PC-3 (cell line): Measurements from ENCODE around the gene SHOX. TPM values are rescaled to one million over a fixed set of nuclear protein-coding genes. Genes with fewer than 3 reads are reported as not detected.

Experiments used
- ATAC-seq: fragments of 200-7000 bp; cut with Tn5 transposase; 2 replicates; pipeline ENCODE4 v1.9.1; 2020; ENCODE audit warnings: mild to moderate bottlenecking, moderate library complexity
- BruUV-seq: library from RNA; stranded (reverse); fragments of 400-500 nt; replicated peaks from 2 replicates; lab custom pipeline; 2021; lab: Mats Ljungman, UMichigan
- CTCF ChIA-PET: fragments of 300-600 bp; sonication (Branson Sonifier 250); formaldehyde crosslinking; loops from one replicate; lab custom pipeline; 2022; ENCODE audit warnings: antibody characterized with exemption; lab: Charles Lee
- POLR2A ChIA-PET: fragments of 300-600 bp; sonication (Branson Sonifier 250); formaldehyde crosslinking; loops from one replicate; lab custom pipeline; 2022; ENCODE audit warnings: antibody characterized with exemption; ENCODE audit not compliant: unreplicated experiment; lab: Charles Lee
- DNase-seq: peaks from one replicate; pipeline ENCODE4 v3.0.0-alpha.2; 2015
- H2AFZ ChIP-seq: fragments of 300-600 bp; sonication (generic); 2 replicates; pipeline ENCODE4 v1.6.0; 2016; ENCODE audit warnings: antibody characterized with exemption, low read length
- H3F3A ChIP-seq: fragments of 300-600 bp; sonication (generic); one replicate; pipeline ENCODE4 v1.6.0; 2017; ENCODE audit warnings: antibody characterized with exemption, low read length, control low read depth, mild to moderate bottlenecking; ENCODE audit not compliant: unreplicated experiment
- H3K27ac ChIP-seq: fragments of 300-600 bp; sonication (generic); 2 replicates; pipeline ENCODE4 v1.5.1; 2016; ENCODE audit warnings: mild to moderate bottlenecking, low read length
- H3K27me3 ChIP-seq: fragments of 300-600 bp; sonication (generic); 2 replicates; pipeline ENCODE4 v1.6.1; 2016; ENCODE audit warnings: low read length, mixed read lengths
- H3K36me3 ChIP-seq: fragments of 300-600 bp; sonication (generic); 2 replicates; pipeline ENCODE4 v1.6.1; 2016; ENCODE audit warnings: low read depth, mixed run types, low read length, mixed read lengths
- H3K4me1 ChIP-seq: fragments of 300-600 bp; sonication (generic); 2 replicates; pipeline ENCODE4 v1.5.1; 2016; ENCODE audit warnings: low read length; ENCODE audit not compliant: insufficient read depth
- H3K4me2 ChIP-seq: fragments of 300-600 bp; sonication (generic); 2 replicates; pipeline ENCODE4 v1.6.0; 2016; ENCODE audit warnings: low read length
- H3K4me3 ChIP-seq: fragments of 300-600 bp; sonication (generic); 2 replicates; pipeline ENCODE4 v1.5.1; 2016; ENCODE audit warnings: mild to moderate bottlenecking, low read length, mixed read lengths
- H3K79me2 ChIP-seq: fragments of 300-600 bp; sonication (generic); 2 replicates; pipeline ENCODE4 v1.6.1; 2017; ENCODE audit warnings: low read length, mixed read lengths
- H3K9ac ChIP-seq: fragments of 300-600 bp; sonication (generic); 2 replicates; pipeline ENCODE4 v1.6.0; 2016; ENCODE audit warnings: mild to moderate bottlenecking, low read length
- H3K9me2 ChIP-seq: fragments of 300-600 bp; sonication (generic); replicated peaks from 2 replicates; pipeline ENCODE4 v1.6.1; 2016; ENCODE audit warnings: mixed run types, low read length, mixed read lengths
- H3K9me3 ChIP-seq: fragments of 300-600 bp; sonication (generic); 2 replicates; pipeline ENCODE4 v1.6.1; 2016; ENCODE audit warnings: low read length, mixed read lengths
- H4K20me1 ChIP-seq: fragments of 300-600 bp; sonication (generic); 2 replicates; pipeline ENCODE4 v1.6.1; 2016; ENCODE audit warnings: low read length, mixed read lengths
- EZH2 ChIP-seq: fragments of 300-600 bp; sonication (generic); IDR thresholded peaks from one replicate; pipeline ENCODE4 v1.6.1; 2017; ENCODE audit warnings: antibody characterized with exemption, mild to moderate bottlenecking, low read length; ENCODE audit not compliant: unreplicated experiment
- EZH2phosphoT487 ChIP-seq: fragments of 300-600 bp; sonication (generic); IDR thresholded peaks from 2 replicates; pipeline ENCODE4 v1.6.1; 2018; ENCODE audit warnings: mild to moderate bottlenecking, antibody characterized with exemption, low read length, borderline replicate concordance
- intact Hi-C: fragments of 100-400 bp; cut with micrococcal nuclease; formaldehyde crosslinking; loops from 2 replicates; pipeline ENCODE4 v1.9.0; 2023
- total RNA-seq: library from RNA; depleted of rRNA; stranded (reverse); fragments of >200 nt; gene quantifications from 2 replicates; pipeline ENCODE4 v1.2.3, GENCODE V29; 2014
- TF ChIP-seq, protein P1 (sequence below): fragments of 300-600 bp; sonication (generic); conservative IDR thresholded peaks from 2 replicates; pipeline ENCODE4 v1.5.1; 2017; ENCODE audit warnings: antibody characterized with exemption, low read depth, mild to moderate bottlenecking, low read length

SHOX gene
- total RNA-seq, 1 experiment from 2014 or later, result not detected

GRCh38 chrX:641671-642435 is 11.3 kb downstream of the SHOX start:
- TF ChIP-seq, protein P1, sequence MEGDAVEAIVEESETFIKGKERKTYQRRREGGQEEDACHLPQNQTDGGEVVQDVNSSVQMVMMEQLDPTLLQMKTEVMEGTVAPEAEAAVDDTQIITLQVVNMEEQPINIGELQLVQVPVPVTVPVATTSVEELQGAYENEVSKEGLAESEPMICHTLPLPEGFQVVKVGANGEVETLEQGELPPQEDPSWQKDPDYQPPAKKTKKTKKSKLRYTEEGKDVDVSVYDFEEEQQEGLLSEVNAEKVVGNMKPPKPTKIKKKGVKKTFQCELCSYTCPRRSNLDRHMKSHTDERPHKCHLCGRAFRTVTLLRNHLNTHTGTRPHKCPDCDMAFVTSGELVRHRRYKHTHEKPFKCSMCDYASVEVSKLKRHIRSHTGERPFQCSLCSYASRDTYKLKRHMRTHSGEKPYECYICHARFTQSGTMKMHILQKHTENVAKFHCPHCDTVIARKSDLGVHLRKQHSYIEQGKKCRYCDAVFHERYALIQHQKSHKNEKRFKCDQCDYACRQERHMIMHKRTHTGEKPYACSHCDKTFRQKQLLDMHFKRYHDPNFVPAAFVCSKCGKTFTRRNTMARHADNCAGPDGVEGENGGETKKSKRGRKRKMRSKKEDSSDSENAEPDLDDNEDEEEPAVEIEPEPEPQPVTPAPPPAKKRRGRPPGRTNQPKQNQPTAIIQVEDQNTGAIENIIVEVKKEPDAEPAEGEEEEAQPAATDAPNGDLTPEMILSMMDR, result no peak
- TF ChIP-seq EZH2phosphoT487 (no peak), EZH2 (no peak)
- no peaks in the 10 kb centered on the region for H3K79me2 ChIP-seq
- ChIA-PET CTCF (no interaction called here), POLR2A (no interaction called here)
- no peak overlapping the region for H2AFZ ChIP-seq
- H3K9me3 ChIP-seq, result no peaks in the 10 kb centered on the region
- DNase-seq (no peak), ATAC-seq (no peak)
- H3K4me1 ChIP-seq, result no peaks in the 10 kb centered on the region
- H3K4me3 ChIP-seq, result no peak overlapping the region
- no peak overlapping the region for H3K4me2 ChIP-seq
- H3K36me3 ChIP-seq, result no peaks in the 10 kb centered on the region
- H3K9me2 ChIP-seq, result no peaks in the 10 kb centered on the region
- H3K27ac ChIP-seq, result no peak overlapping the region
- peaks cover 30% of the 10 kb centered on the region for H3K27me3 ChIP-seq
- no peaks in the 10 kb centered on the region for H4K20me1 ChIP-seq
- H3K9ac ChIP-seq, result no peak overlapping the region
- no peaks in the 10 kb centered on the region for H3F3A ChIP-seq
- intact Hi-C loops, result no loop called here
- BruUV-seq, result no TSS peak

DNA sequence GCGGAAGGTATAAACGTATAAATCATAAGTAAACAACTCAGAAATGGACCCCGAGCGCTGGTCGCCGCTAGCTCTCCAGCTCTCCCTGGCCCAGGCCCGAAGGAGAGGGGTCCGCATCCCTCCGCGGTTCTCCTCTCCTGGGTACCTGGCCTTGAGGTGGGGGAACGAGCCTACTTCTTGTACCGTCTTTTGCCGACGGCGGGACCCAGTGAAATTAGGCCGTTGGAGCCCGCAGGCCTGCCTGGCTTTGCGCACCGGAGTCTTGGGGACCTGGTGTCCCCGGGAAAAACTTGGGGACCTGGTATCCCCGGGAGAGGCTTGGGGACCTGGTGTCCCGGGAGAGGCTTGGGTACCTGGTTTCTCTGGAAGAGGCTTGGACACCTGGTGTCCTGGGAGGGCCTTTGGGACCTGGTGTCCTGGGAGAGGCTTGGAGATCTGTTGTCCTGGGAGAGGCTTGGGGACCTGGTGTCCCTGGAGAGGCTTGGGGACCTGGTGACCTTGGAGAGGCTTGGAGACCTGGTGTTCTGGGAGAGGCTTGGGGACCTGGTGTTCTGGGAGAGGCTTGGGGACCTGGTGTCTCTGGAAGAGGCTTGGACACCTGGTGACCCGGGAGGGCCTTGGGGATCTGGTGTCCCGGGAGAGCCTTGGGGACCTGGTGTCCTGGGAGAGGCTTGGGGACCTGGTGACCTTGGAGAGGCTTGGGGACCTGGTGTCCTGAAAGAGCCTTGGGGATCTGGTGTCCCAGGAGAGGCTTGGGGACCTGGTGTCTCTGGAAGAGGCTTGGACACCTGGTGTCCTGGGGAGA is 12.0 kb downstream of the SHOX start:
- intact Hi-C loops, result no loop called here
- ATAC-seq, result no peak

More for the DNA sequence above, 12.0 kb downstream of the SHOX start:
- BruUV-seq, result no TSS peak
- Histone ChIP-seq H3K27ac (no peak overlapping the region), H3K27me3 (peaks cover 22% of the 10 kb centered on the region), H3K9ac (no peak overlapping the region), H3F3A (no peaks in the 10 kb centered on the region), H3K9me2 (no peaks in the 10 kb centered on the region), H3K4me2 (no peak overlapping the region), H2AFZ (no peak overlapping the region), H3K4me3 (no peak overlapping the region), H3K4me1 (no peaks in the 10 kb centered on the region), H4K20me1 (no peaks in the 10 kb centered on the region), H3K79me2 (no peaks in the 10 kb centered on the region), H3K36me3 (no peaks in the 10 kb centered on the region), H3K9me3 (no peaks in the 10 kb centered on the region)
- ChIA-PET CTCF (no interaction called here), POLR2A (no interaction called here)
- TF ChIP-seq EZH2 (no peak), EZH2phosphoT487 (no peak)
- TF ChIP-seq, protein P1, result no peak
- DNase-seq, result no peak
